Dedifferentiated amniotic fluid mesenchymal stem cell (primary cell): ENCODE results near the gene KIAA2012.

Experiments used
- DNase-seq: peaks from one replicate; pipeline ENCODE4 v3.0.0-alpha.2; 2016; ENCODE audit errors: extremely low spot score

Gene KIAA2012

DNA sequence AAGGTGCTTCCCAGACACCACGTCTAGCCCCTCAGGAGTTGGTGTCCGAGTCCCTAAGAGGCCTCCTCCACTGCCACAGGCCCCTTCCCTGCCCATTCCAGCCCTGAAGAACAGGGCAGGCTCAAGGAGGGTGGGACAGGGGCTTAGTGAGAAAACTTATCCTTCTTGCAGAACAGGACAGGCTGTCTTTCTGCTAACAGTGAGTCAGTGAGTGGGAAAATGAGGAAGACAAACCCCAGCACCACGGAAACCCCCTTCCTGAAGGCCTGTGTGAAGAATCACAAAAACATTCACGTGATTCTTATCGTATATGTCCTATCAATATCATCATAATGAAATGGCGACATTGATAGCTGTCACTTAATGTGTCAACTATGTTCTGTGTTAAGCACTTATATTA, 29.6 kb upstream of the KIAA2012 start:
- DNase-seq: no peak

DNA sequence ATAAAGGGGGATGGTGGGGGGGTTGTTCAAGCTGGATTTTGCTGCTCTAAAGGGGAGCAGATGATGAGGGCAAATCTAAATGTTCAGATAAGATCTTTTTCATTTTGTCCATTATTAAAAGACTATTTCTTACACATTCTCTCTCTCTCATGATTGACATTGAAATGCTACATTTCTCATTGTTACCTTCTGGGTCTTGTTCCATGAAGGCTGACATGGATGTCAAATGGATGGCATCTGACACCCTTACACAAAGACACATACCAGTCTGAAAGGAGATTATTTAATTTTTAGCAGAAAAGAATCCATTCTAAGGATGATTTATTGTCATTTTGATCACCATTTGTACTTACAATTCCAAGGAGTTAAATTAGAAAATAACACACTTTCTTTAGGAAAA, 28.3 kb upstream of the KIAA2012 start:
- DNase-seq: no peak

DNA sequence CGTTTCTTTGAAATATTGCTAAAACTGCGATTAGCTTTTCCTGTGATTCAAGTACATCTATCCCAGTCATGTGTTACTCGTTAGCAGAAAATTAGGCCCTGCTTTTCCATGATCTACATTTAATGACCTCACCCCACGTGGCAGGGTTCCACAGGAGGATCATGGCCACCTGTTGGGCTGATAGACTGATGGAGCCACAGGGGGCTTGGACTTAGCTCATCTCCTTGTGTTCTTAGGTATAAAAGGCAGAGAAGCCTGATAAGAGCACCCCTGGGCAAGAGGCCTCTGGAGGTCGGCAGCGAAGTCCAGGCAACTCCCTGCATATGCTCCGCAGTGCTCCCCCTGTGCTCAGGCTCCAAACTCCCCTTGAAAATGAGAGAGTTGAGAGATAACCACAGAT, 26.5 kb upstream of the KIAA2012 start:
- DNase-seq: no peak

DNA sequence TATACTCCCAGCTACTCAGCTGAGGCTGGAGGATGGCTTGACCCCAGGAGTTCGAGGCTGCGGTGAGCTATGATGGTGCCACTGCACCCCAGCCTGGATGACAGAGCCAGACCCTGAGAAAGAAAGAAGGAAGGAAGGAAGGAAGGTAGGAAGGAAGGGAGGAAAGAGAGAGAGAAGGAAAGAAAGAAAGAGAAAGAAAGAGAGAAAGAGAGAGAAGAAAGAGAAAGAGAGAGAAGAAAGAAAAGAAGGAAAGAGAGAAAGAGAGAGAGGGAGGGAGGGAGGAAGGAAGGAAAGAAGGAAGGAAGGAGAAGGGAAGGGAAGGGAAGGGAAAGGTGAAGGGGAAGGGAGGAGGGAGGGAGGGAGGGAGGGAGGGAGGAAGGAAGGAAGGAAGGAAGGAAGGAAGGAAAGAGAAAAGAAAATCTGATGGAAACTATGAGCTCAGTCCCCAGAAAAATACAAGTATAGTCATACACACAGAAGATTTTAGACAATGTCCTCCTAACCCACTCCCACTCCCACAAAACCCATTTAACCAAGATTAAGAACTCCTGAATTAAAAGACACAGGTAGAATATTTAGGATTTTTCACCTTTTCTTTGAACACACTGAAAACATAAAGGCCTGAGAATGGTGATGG, 23.8 kb upstream of the KIAA2012 start:
- no peak for DNase-seq

DNA sequence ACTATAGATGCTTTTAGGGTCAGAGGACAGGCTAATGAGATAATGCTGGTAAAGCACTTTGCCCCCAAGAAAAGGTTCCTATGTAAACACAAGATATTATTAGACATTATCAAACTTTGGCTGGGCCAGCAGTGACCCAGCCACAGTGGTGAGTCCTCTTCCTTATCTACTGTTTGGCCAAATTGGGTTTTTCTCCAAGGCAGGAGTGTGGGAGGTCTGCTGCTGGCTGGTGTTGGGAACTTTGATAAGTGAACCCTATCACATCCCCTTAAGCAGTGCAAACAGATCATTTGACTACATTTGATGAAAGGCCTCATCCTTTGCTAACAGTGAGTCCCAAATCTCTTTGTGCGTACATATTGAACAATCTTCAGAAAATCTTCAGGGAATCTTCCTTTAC, 23.2 kb upstream of the KIAA2012 start:
- DNase-seq: no peak

DNA sequence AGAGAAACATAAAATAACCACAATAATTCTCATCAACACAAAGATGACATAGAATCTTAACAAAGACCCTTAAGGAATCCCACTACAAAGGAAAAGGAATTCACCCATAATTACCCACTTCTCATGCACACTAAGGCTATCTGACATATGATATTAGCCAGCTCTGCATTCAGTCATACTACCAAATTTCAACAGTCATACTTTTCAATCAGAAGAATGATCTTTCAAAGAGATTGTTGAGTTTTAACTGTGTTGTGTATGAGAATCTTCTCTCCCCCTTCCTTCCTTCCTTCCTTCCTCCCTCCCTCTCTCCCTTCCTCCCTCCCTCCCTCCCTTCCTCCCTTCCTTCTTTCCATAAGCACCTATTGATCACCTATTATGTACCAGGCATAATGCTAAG, 22.4 kb upstream of the KIAA2012 start:
- no peak for DNase-seq

DNA sequence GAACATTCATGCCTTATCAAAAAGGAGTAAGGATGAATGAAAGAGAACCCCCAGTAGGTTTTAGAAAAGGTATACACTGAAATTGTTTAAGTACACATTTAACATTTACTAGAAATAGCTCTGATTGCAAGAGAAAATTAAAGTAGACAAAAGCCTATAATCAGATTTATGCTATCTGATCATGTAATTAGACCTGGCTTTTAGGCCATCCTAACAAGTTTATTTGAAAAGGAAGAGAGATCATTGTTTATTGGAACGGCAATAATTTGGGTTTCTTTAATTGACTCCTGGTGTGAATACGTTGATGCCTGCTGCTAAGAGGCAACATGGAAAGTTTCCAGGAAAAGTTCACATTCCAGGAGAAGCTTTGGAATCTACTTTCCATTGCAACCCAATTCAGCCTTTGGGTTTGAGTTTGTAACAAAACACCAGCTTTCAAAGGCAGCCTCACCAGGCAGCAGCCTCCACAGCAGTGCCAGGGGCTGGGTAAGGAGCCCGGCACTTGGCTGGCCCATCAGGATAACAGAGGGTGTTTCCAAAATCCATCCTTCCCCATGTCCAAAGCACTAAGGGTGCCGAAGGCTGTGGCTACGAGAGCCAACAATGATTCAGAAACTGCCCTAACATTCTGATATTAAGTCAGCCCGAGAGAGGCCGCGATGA, 21.4 kb upstream of the KIAA2012 start:
- peak; percentile 60 for DNase-seq

DNA sequence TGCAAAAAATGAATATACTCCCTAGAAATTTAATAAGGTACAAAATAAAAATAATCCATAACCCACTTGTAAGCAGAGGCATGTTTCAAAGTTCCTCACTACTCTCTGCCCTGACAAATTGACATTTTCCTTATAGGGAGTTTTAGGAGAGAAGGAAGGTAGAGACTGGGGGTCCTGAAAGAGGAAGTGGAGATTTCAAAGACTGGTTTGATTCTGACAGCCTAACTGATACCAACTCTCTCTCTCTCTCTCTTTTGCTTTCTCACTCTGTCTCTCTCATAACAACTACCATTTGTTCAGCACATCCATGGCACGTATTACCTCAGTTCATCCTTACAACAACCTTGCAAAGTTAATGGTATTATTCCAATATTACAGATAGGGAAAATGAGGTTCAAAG, 20.8 kb upstream of the KIAA2012 start:
- no peak for DNase-seq

DNA sequence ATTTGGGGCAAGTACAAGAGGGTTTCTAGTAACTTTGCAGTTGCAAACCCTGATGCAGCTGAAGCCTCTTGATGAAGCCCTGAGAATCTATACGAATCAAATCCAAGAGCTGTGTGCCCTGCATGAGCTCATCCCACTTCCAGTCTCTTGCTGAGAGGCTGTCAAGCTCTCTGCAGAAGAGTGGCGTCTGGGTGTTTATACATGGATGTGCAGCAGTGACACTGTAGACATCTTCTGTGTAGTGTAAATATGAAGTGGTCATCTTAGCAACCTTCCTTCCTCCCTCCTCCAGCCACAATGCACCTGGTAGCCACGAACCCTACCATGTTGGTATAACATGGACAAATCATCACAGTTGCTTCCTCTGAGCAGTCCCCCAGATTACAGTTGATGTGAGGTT, 18.4 kb upstream of the KIAA2012 start:
- DNase-seq: no peak

DNA sequence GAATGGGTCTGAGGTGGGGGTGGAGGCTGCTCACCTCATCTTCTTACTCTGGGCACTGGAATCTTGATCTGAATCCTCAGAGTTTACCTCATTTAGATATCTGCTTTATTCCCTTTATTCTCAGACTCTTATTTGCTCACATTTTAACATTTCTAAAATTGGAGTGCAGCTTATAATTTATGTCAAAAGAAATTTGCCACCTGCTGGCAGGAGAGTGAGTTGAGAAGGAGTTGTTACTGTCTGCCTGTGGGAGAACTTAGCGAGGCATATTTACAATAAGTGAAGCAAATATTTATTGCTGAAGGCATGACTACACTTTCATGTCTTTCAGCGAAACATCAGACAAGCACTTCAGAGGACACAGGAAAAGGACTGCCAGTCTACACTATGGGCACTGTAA, 16.4 kb upstream of the KIAA2012 start:
- DNase-seq: no peak

DNA sequence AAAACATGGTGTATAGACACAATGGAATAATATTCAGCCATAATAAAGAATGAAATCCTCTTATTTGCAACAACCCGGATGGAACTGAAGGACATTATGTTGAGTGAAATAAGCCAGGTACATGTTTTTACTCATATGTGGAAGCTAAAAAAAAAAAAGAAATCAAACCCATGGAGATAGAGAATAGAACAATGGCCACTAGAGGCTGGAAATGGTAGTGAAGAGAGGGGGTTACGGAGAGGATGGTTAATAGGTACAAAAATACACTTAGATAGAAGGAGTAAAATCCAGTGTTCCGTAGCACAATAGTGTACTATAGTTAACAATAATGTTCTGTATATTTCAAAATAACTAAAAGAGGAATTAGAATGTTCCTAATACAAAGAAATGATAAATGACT, 12.8 kb upstream of the KIAA2012 start:
- DNase-seq: no peak

DNA sequence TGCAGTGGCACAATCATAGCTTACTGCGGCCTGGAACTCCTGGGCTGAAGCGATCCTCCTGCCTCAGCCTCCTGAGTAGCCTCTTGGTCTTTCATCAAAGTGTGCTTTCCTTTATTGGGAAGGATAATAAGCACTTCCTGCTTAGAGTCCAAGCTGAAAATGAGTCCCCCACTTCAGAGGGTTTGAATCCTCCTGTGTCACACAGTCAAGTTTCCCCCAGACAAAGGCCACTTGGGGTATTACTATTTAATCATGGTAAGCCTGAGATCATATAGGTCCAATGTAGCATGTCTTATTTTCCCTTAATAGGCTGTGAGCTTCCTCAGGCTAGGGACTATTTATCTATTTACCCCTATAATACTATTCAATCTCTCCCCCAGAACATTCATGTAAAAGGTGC, 11.4 kb upstream of the KIAA2012 start:
- no peak for DNase-seq

DNA sequence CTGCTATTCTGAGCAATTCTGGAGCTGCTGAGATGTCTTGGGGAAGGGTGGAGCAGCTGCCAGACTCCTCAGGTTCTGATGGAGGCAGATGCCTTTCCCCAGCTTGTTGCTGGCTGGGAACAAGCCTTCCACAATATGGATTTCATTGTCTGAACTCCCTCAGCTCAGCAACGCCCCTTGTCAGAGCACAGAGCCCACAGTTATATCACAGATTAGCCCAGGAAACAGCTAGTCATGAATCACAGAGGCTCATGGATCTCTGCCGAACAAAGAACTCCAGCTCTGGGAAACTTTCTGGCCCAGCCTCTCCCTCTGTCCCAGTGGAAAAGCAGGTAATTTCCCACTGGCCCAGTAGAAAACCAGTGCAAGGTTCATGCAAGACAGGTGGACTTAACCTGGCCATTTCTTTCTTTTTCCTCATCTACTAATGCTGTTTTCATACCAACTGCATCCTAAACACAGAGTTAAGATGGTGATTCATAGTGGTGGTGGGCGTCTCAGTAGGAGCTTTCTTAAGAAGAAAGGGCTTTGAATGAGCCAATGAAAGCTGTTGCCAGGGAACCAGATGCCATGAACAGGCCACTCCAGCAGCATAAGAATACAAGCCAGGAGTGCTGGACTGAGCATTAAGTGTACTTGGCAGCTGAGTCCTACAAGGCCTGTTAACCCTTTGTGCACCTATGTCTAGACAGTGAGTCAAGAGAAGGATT, 8.7 kb upstream of the KIAA2012 start:
- DNase-seq: peak; percentile 83

DNA sequence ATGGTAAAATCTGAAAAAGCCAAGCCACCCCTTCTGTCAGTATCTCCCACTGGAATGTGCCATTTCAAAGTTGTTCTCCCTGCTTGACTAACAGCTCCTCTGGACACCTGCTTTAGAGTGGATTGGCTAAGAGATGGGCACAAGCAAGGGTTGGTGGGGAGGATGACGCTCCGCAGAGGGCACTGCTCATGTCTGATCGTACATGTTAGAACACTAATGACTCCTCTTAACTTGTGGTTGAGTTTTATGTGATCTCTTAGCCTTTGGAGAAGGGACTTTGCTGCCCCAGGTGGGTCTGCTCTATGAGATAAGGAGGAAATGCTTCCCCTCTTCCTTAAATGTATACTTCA, 8.2 kb upstream of the KIAA2012 start:
- no peak for DNase-seq

DNA sequence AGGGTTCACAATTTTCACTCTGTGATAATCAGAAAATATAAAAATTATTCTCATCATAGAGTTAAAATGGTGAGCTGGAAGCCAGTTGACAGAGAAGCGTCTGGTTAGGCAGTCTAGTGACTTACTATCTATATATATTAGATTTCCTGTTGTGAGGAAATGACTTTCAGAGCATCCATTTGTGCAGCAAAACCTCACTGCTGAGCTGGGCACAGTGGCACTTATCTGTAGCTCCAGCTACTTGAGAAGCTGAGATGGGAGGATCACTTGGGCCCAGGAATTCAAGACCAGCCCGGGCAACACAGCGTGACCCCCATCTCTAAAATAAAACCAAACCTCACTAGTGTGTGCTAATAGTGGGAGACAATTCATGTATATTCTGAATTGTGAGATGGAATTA, 7.2 kb upstream of the KIAA2012 start:
- no peak for DNase-seq

DNA sequence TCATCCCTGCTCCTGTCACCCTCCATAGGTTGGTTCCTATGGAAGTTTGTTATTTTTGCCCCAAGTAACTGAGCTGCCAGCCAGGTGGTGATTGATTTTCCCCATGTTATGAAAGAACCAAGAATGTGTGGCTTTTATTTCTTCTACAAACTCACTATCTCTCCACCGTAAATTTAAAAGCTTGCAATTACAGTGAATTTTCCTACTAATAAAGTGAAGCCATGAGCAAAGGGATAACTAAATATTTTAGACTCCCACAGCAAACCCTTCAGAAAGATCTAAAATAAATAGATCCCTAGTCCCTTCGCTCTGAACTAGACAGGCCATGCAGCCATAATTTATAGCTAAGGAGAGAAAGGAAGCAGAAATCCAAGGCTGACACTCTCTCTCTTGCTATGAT, 6.2 kb upstream of the KIAA2012 start:
- no peak for DNase-seq

DNA sequence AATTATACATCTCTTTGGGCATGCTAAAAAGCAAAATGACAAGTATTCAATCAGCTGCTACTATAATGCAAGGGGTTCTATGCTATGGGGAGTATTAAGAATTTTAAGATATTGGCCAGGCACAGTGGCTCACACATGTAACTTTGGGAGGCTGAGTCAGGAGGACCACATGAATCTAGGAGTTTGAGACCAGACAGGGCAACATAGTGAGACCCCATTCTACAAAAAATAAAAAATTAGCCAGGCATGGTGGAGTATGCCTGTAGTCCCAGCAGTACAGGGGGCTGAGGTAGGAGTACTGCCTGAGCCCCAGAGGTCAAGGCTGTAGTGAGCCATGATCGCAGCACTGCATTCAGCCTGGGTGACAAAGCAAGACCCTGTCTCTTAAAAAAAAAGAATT, 5.5 kb upstream of the KIAA2012 start:
- no peak for DNase-seq

DNA sequence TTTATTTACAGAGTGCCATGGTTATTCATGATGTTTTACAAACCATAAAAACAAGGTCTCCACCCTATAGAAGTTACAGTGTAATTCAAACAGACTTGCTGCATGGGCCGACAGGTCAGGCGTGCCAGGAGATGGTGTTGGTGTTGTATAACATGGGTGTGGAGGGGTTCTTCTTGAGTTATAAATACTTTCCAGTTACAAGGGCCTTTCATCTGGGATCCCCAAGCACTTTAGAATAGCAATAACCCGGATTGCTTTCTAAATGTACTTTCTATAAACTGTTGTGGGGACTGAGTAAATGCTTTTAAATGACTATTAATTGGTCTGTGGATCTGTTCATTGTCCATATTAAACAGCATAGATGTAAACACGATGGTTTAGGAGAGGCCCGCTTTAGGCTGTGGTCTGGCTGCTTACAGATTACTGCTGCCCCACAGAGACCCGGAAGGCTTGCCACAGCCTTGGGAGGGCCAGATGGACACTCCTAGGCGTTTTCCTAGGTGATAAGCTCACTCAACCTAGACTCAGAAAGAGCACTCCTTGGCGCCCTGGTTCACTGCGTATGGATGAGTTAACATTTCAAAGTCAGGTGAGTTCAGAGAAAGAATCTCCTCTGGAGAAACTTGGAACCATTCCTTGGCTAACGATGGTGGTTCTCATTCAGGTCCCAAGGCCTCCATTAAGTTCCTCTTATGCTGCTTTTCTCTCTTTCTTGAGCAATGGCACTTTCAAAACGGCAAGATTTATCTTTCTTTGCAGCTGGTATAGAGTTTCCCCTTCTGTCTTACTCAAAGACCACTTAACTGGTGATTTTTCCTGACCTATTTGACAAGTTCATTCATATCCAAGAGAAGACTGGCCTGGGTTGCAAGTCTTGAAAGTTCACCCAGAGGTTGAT, 3.6 kb upstream of the KIAA2012 start:
- no peak for DNase-seq

DNA sequence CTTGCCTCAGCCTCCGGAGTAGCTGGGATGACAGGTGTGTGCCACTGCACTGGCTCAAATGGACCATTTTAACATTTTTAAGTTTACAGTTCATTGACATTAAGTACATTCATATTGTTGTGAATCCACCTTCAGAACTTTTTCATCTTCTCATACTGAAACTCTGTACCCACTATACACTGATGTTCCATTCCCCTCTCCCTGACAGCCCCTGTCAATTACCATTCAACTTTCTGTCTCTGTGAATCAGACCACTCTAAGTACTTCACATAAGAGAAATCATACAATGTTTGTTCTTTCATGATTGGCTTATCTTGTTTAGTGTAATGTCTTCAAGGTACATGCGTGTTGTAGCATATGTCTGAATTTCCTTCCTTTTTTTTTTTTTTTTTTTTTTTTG, 1.9 kb upstream of the KIAA2012 start:
- no peak for DNase-seq

DNA sequence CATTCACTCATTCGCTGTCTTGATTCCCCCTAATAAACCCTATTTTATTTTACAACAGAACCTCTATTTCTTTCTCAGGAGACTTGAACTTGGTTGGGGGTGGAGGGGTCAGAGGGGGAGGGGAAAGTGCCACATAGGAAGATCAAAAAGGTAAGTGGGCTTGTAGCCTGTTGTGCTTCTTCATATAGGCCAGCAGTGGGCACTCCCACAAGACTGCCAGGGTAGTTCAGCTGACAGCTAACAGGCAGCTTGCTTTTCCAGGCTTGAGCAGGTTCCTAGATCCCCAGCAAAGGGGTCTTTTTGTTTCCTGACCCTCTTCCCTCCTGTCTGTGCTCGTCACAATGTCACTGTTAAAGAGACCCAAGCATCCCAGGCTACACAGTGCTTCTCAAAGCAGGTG, 829 bp upstream of the KIAA2012 start:
- no peak for DNase-seq

DNA sequence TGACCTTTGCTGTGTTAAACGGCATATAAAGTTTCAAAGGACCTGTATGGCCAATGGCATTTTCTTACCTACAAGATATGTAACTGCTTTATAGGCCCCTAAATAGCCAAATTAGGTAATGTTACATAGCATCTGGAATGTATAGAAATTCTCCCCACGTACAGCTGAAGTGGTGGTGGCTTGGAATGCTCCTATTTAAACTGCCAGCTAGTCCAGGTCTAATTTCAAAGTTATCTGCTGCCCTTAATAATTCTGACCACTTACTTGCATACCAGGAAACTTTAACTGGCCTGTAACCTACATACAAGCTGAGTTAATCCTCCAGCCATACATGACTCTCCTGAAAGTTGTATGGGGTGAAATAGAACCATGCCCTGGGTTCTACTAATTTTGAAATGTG, 1.3 kb downstream of the KIAA2012 start:
- no peak for DNase-seq

DNA sequence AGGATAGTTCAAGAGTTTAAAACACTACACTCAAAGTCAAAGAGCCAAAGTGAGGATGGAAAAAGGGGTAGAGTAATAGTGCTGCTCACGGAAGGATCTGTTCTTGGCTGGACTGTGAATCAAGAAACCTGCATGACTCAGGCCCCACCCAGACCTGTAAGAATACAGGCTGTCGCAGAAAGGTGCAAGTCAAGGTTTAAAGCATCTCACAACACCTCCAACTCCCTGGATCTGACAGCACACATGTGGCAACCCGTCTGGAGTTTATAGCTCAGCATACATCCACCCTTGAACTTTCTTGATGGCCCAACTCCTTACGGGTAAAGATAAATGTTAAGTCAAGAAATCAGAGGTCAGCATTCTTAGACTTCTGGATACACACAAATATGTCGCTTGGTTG, 6.3 kb downstream of the KIAA2012 start:
- DNase-seq: no peak

DNA sequence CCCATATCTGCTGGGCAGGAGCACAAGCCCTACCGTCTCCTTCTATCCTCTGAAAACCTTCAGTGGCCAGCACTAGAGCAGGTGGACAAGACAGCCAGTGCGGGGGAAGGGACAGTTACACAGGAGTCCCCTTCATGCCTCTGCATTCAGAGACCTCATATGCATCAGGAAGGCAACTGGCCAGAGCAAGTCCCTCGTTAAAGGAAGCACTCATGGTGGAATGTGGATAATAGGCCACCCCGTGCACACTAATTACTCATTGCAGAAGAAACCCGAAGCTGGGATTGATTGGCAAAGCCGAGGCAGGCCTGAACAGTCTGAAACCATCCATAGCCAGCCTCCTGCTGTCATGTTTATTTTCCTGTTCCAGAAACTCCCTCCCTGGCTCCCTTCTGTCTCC, 11.2 kb downstream of the KIAA2012 start:
- DNase-seq: no peak
